ENCODE measurements around the gene SNRPF. TPM values are rescaled to one million over a fixed set of nuclear protein-coding genes. Genes with fewer than 3 reads are reported as not detected.

The SNRPF gene
- total and polyA plus RNA-seq, 2 of the 8 experiments (the other 6 are each of a cell fraction or from before 2014, with no cell fraction given), result 58.5 to 79.7 TPM

- no peak overlapping the region for H3K4ac ChIP-seq (replicated peaks; ENCODE audit: insufficient read length, low read depth, low read length)
- H3K56ac ChIP-seq (replicated peaks; ENCODE audit: insufficient read length, low read depth, low read length), result no peak overlapping the region
- H2BK5ac ChIP-seq (ENCODE audit: low read depth, low read length), result no peak overlapping the region
- H2BK15ac ChIP-seq (ENCODE audit: low read length), result no peak overlapping the region
- H2AFZ ChIP-seq (ENCODE audit: low read length), result no peak overlapping the region
- TF ChIP-seq CTBP2 (IDR thresholded peaks at IDR 0.05; ENCODE audit: borderline replicate concordance, insufficient read depth, insufficient read length, low read length) (no peak), CTCF (IDR thresholded peaks at IDR 0.05; ENCODE audit: control extremely low read depth in 1 of 3, insufficient read depth in 1 of 3, low read depth in 1 of 3, low read length in 3 of 3) (peak in 2 of 3 experiments; percentile 58 to 65; a peak in 3 of 4 replicates), CHD2 (IDR thresholded peaks at IDR 0.05; ENCODE audit: low read length) (no peak), RAD21 (IDR thresholded peaks at IDR 0.05 in 1 of 2, conservative IDR thresholded peaks at IDR 0.05 in 1 of 2; ENCODE audit: low read depth in 2 of 2, low read length in 2 of 2) (peak; percentile 69 to 75)
- no peaks in the 10 kb centered on the region for H3K23me2 ChIP-seq (ENCODE audit: low read depth, low read length)
- H4K20me1 ChIP-seq (replicated peaks in 1 of 2; ENCODE audit: control insufficient read depth in 1 of 2, insufficient read depth in 2 of 2, low read length in 2 of 2), result no peaks in the 10 kb centered on the region
- H3K23ac ChIP-seq (ENCODE audit: insufficient read length), result no peak overlapping the region
- DNase-seq (ENCODE audit: low read depth in 1 of 2, low spot score in 2 of 2) (no peak), FAIRE-seq (peak; percentile 85)
- H3K4me3 ChIP-seq (ENCODE audit: extremely low read depth in 1 of 4, insufficient read depth in 2 of 4, low read depth in 3 of 4, low read length in 4 of 4), result no peak overlapping the region
- H2BK12ac ChIP-seq (ENCODE audit: low read depth, low read length), result no peak overlapping the region
- H4K8ac ChIP-seq (ENCODE audit: extremely low read depth, insufficient read depth, low read length), result no peak overlapping the region
- H3K27ac ChIP-seq (ENCODE audit: low read depth, low read length), result no peak overlapping the region
- H2BK20ac ChIP-seq (ENCODE audit: low read length), result no peak overlapping the region
- H3K18ac ChIP-seq (ENCODE audit: extremely low read depth, low read length), result no peak overlapping the region
- no peaks in the 10 kb centered on the region for H3K27me3 ChIP-seq (replicated peaks in 1 of 4; ENCODE audit: control insufficient read depth in 3 of 4, extremely low read depth in 1 of 4, insufficient read depth in 3 of 4, low read length in 3 of 4)
- no peak overlapping the region for H4K5ac ChIP-seq (ENCODE audit: insufficient read length, low read depth, low read length)
- H3K9ac ChIP-seq (replicated peaks in 1 of 4; ENCODE audit: extremely low read depth in 1 of 4, low read depth in 3 of 4, low read length in 3 of 4), result no peak overlapping the region
- H3K4me2 ChIP-seq (ENCODE audit: insufficient read depth in 1 of 2, low read depth in 2 of 2, low read length in 2 of 2), result no peak overlapping the region
- H3K4me1 ChIP-seq (replicated peaks in 1 of 4; ENCODE audit: control insufficient read depth in 3 of 4, insufficient read depth in 4 of 4, low read length in 3 of 4), result no peaks in the 10 kb centered on the region
- no peak overlapping the region for H4K91ac ChIP-seq (replicated peaks; ENCODE audit: insufficient read length, low read length)
- no peak overlapping the region for H3K14ac ChIP-seq (ENCODE audit: insufficient read length)
- H3K36me3 ChIP-seq (ENCODE audit: control insufficient read depth in 2 of 4, insufficient read depth in 4 of 4, low read length in 3 of 4), result no peaks in the 10 kb centered on the region
- no peaks in the 10 kb centered on the region for H3K79me1 ChIP-seq (ENCODE audit: low read depth, low read length)
- no peaks in the 10 kb centered on the region for H3K9me3 ChIP-seq (ENCODE audit: insufficient read depth in 2 of 2, low read depth in 1 of 2, low read length in 1 of 2)
- no peak overlapping the region for H2AK5ac ChIP-seq (ENCODE audit: low read depth, low read length)
- WGBS, 2 experiments (ENCODE audit: extremely low coverage in 1 of 2, insufficient coverage in 1 of 2, insufficient read length in 1 of 2, insufficient replicate concordance in 2 of 2, low coverage in 1 of 2, low lambda C conversion rate in 2 of 2, missing lambda C conversion rate in 1 of 2), result 33% methylated on average over 1 of the region's 1 CpG; no CpG with 5 or more reads in 1 of the 2 experiments
- ChIA-PET CTCF (ENCODE audit: partially characterized antibody) (interaction anchor here (2.8 kb wide), 1 partner anchor 28 kb away, joined by 6 read pairs; no protein-coding TSS in a partner anchor), POLR2A (ENCODE audit: partially characterized antibody) (no interaction called here)
- H3K79me2 ChIP-seq (ENCODE audit: control insufficient read depth in 1 of 2, insufficient read depth in 2 of 2, low read length in 2 of 2), result no peaks in the 10 kb centered on the region
- no peak overlapping the region for H2BK120ac ChIP-seq (replicated peaks; ENCODE audit: low read depth, low read length)
These were observed 38.6 kb upstream of the SNRPF start for GRCh38 chr12:95820096-95820703.
